Hepatocyte (in vitro differentiated cells): ENCODE measurements around the gene NPL.

Source experiments
- EZH2 ChIP-seq: fragments of 200-600 bp; sonication (generic); IDR thresholded peaks from 2 replicates; pipeline ENCODE4 v1.6.1; 2016; ENCODE audit warnings: antibody characterized with exemption, mild to moderate bottlenecking, borderline replicate concordance
- EZH2phosphoT487 ChIP-seq: fragments of 200-600 bp; sonication (generic); IDR thresholded peaks from one replicate; pipeline ENCODE4 v1.6.1; 2018; ENCODE audit warnings: antibody characterized with exemption, mild to moderate bottlenecking, low read depth, moderate library complexity; ENCODE audit not compliant: unreplicated experiment, severe bottlenecking
- TF ChIP-seq, protein P1 (sequence below): fragments of 200-600 bp; sonication (generic); IDR thresholded peaks from 2 replicates; pipeline ENCODE4 v1.5.1; 2016; ENCODE audit warnings: antibody characterized with exemption, mild to moderate bottlenecking; ENCODE audit not compliant: poor library complexity

DNA sequence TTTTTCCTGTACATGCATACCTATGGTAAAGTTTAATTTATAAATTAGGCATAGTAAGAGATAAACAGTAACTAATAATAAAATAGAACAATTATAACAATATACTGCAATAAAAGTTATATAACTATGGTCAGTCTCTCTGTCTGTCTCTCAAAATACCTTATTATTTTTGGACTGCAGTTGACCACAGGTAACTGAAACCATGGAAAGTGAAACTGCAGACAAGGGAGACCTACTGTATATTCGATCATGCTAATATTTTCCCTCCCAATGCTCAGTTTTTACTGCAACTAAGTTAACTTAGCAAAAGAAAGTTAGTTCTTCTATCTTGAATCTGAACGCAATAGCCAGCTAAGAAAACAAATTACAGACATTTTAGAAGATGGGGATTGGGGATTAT lies 37.3 kb downstream of the NPL start:
- TF ChIP-seq, protein P1, sequence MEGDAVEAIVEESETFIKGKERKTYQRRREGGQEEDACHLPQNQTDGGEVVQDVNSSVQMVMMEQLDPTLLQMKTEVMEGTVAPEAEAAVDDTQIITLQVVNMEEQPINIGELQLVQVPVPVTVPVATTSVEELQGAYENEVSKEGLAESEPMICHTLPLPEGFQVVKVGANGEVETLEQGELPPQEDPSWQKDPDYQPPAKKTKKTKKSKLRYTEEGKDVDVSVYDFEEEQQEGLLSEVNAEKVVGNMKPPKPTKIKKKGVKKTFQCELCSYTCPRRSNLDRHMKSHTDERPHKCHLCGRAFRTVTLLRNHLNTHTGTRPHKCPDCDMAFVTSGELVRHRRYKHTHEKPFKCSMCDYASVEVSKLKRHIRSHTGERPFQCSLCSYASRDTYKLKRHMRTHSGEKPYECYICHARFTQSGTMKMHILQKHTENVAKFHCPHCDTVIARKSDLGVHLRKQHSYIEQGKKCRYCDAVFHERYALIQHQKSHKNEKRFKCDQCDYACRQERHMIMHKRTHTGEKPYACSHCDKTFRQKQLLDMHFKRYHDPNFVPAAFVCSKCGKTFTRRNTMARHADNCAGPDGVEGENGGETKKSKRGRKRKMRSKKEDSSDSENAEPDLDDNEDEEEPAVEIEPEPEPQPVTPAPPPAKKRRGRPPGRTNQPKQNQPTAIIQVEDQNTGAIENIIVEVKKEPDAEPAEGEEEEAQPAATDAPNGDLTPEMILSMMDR: no peak
- no peak for TF ChIP-seq EZH2
- TF ChIP-seq EZH2phosphoT487: no peak
